Measurements from ENCODE around the gene NTNG1.

Gene NTNG1

GRCh38 chr1:107328087-107328486 is 187.2 kb downstream of the NTNG1 start:
- no peak for DNase-seq

GRCh38 chr1:107339775-107340174 is 198.9 kb downstream of the NTNG1 start:
- no peak for DNase-seq

GRCh38 chr1:107342316-107342715 is 201.5 kb downstream of the NTNG1 start:
- no peak for DNase-seq

- no peak for DNase-seq
These were observed 201.9 kb downstream of the NTNG1 start for GRCh38 chr1:107342768-107343167.

- DNase-seq, result no peak
These were observed 202.8 kb downstream of the NTNG1 start for GRCh38 chr1:107343601-107344000.

GRCh38 chr1:107344268-107344760 is 203.5 kb downstream of the NTNG1 start:
- no peak for DNase-seq

- DNase-seq, result no peak
These were observed 204.0 kb downstream of the NTNG1 start for GRCh38 chr1:107344836-107345235.

GRCh38 chr1:107352850-107353249 is 212.0 kb downstream of the NTNG1 start:
- no peak for DNase-seq

GRCh38 chr1:107357376-107357775 is 216.5 kb downstream of the NTNG1 start:
- DNase-seq, result no peak

- no peak for DNase-seq
These were observed 217.9 kb downstream of the NTNG1 start for GRCh38 chr1:107358619-107359327.

GRCh38 chr1:107359472-107360241 is 218.8 kb downstream of the NTNG1 start:
- no peak for DNase-seq

- DNase-seq, result no peak
These were observed 221.8 kb downstream of the NTNG1 start for GRCh38 chr1:107362468-107363140.

- DNase-seq, result no peak
These were observed 222.3 kb downstream of the NTNG1 start for GRCh38 chr1:107363154-107363553.

GRCh38 chr1:107365527-107366240 is 224.8 kb downstream of the NTNG1 start:
- DNase-seq, result no peak

- DNase-seq, result peak; percentile 12
These were observed 237.6 kb downstream of the NTNG1 start for GRCh38 chr1:107378426-107378825.

GRCh38 chr1:107378866-107379265 is 238.0 kb downstream of the NTNG1 start:
- peak; percentile 37 for DNase-seq

GRCh38 chr1:107379826-107380225 is 239.0 kb downstream of the NTNG1 start:
- DNase-seq, result no peak

GRCh38 chr1:107389410-107390396 is 248.9 kb downstream of the NTNG1 start:
- DNase-seq, result peak; percentile 23

- no peak for DNase-seq
These were observed 253.5 kb downstream of the NTNG1 start for GRCh38 chr1:107394301-107394700.

GRCh38 chr1:107401704-107402103 is 260.9 kb downstream of the NTNG1 start:
- no peak for DNase-seq

GRCh38 chr1:107404756-107405155 is 263.9 kb downstream of the NTNG1 start:
- DNase-seq, result no peak
